ENCODE data around the gene PHOSPHO1. TPM values are rescaled to one million over a fixed set of nuclear protein-coding genes. Genes with fewer than 3 reads are reported as not detected.

The PHOSPHO1 gene
- total RNA-seq, 1 experiment from 2014 or later: 0.48 TPM

- ChIA-PET POLR2A (no interaction called here), CTCF (no interaction called here)
- H3K27ac Mint-ChIP-seq (ENCODE audit: unreplicated experiment): no peak overlapping the region
- intact Hi-C loops (cut with micrococcal nuclease; ENCODE audit: unreplicated experiment): no loop called here
- no peaks in the 10 kb centered on the region for H3K4me1 Mint-ChIP-seq (ENCODE audit: low read depth, unreplicated experiment)
- DNase-seq: no peak
- BruUV-seq (replicated peaks): no TSS peak
- no peaks in the 10 kb centered on the region for H3K27me3 Mint-ChIP-seq (ENCODE audit: insufficient read depth, unreplicated experiment)
- H3K9me3 Mint-ChIP-seq (ENCODE audit: unreplicated experiment): no peaks in the 10 kb centered on the region
- no peaks in the 10 kb centered on the region for H3K9me3 ChIP-seq
- no peak overlapping the region for H3K4me3 Mint-ChIP-seq (ENCODE audit: unreplicated experiment)
- no peak for TF ChIP-seq CTCF (IDR thresholded peaks at IDR 0.05; ENCODE audit: insufficient read depth in 1 of 2, low read depth in 1 of 2, low read length in 1 of 2, severe bottlenecking in 1 of 2, unreplicated experiment in 1 of 2)
- H3K4me1 ChIP-seq: no peaks in the 10 kb centered on the region
- no peaks in the 10 kb centered on the region for H3K27me3 ChIP-seq (replicated peaks; ENCODE audit: control insufficient read depth, insufficient read depth, low read length)
- no peak overlapping the region for H3K4me3 ChIP-seq (ENCODE audit: low read depth, low read length)
- H3K36me3 Mint-ChIP-seq (ENCODE audit: insufficient read depth, unreplicated experiment): no peaks in the 10 kb centered on the region
- no peaks in the 10 kb centered on the region for H3K36me3 ChIP-seq (ENCODE audit: control insufficient read depth, insufficient read depth, low read length)
Measured at GRCh38 chr17:49244839-49245238, 14.3 kb upstream of the PHOSPHO1 start.

- Histone ChIP-seq H3K4me3 (ENCODE audit: low read depth, low read length) (no peak overlapping the region), H3K36me3 (ENCODE audit: control insufficient read depth, insufficient read depth, low read length) (no peaks in the 10 kb centered on the region), H3K9me3 (no peaks in the 10 kb centered on the region), H3K4me1 (no peaks in the 10 kb centered on the region), H3K27me3 (replicated peaks; ENCODE audit: control insufficient read depth, insufficient read depth, low read length) (no peaks in the 10 kb centered on the region)
- peaks cover 3% of the 10 kb centered on the region for H3K27me3 Mint-ChIP-seq (ENCODE audit: insufficient read depth, unreplicated experiment)
- H3K9me3 Mint-ChIP-seq (ENCODE audit: unreplicated experiment): no peaks in the 10 kb centered on the region
- BruUV-seq (replicated peaks): no TSS peak
- DNase-seq: no peak
- intact Hi-C loops (cut with micrococcal nuclease; ENCODE audit: unreplicated experiment): no loop called here
- H3K4me3 Mint-ChIP-seq (ENCODE audit: unreplicated experiment): no peak overlapping the region
- no peaks in the 10 kb centered on the region for H3K4me1 Mint-ChIP-seq (ENCODE audit: low read depth, unreplicated experiment)
- no peak overlapping the region for H3K27ac Mint-ChIP-seq (ENCODE audit: unreplicated experiment)
- CTCF ChIA-PET: no interaction called here
- no peaks in the 10 kb centered on the region for H3K36me3 Mint-ChIP-seq (ENCODE audit: insufficient read depth, unreplicated experiment)
- no peak for TF ChIP-seq CTCF (IDR thresholded peaks at IDR 0.05; ENCODE audit: insufficient read depth in 1 of 2, low read depth in 1 of 2, low read length in 1 of 2, severe bottlenecking in 1 of 2, unreplicated experiment in 1 of 2)
- POLR2A ChIA-PET: no interaction called here
Measured at GRCh38 chr17:49242813-49243212, 12.2 kb upstream of the PHOSPHO1 start.

- Histone ChIP-seq H3K36me3 (ENCODE audit: control insufficient read depth, insufficient read depth, low read length) (no peaks in the 10 kb centered on the region), H3K4me3 (ENCODE audit: low read depth, low read length) (no peak overlapping the region), H3K27me3 (replicated peaks; ENCODE audit: control insufficient read depth, insufficient read depth, low read length) (no peaks in the 10 kb centered on the region), H3K9me3 (no peaks in the 10 kb centered on the region), H3K4me1 (peaks cover 2% of the 10 kb centered on the region)
- no peaks in the 10 kb centered on the region for H3K36me3 Mint-ChIP-seq (ENCODE audit: insufficient read depth, unreplicated experiment)
- no peaks in the 10 kb centered on the region for H3K4me1 Mint-ChIP-seq (ENCODE audit: low read depth, unreplicated experiment)
- no TSS peak for BruUV-seq (replicated peaks)
- H3K27me3 Mint-ChIP-seq (ENCODE audit: insufficient read depth, unreplicated experiment): peaks cover 3% of the 10 kb centered on the region
- no peak overlapping the region for H3K27ac Mint-ChIP-seq (ENCODE audit: unreplicated experiment)
- no peak overlapping the region for H3K4me3 Mint-ChIP-seq (ENCODE audit: unreplicated experiment)
- no peaks in the 10 kb centered on the region for H3K9me3 Mint-ChIP-seq (ENCODE audit: unreplicated experiment)
- intact Hi-C loops (cut with micrococcal nuclease; ENCODE audit: unreplicated experiment): no loop called here
- no peak for DNase-seq
- no peak for TF ChIP-seq CTCF (IDR thresholded peaks at IDR 0.05; ENCODE audit: insufficient read depth in 1 of 2, low read depth in 1 of 2, low read length in 1 of 2, severe bottlenecking in 1 of 2, unreplicated experiment in 1 of 2)
- POLR2A ChIA-PET: no interaction called here
- CTCF ChIA-PET: no interaction called here
Measured at GRCh38 chr17:49241692-49242397, 11.3 kb upstream of the PHOSPHO1 start.
